ENCODE results near the gene CHST2. TPM values are rescaled to one million over a fixed set of nuclear protein-coding genes. Genes with fewer than 3 reads are reported as not detected.

Gene CHST2
- polyA plus RNA-seq, 6 donors from 2014 or later = 8.8 to 30.0 (median 15.9) TPM

- H3K4me1 Mint-ChIP-seq = peaks cover 35 to 47% (median 37%) of the 10 kb centered on the region in 3 donors
- no peaks in the 10 kb centered on the region for H3K27me3 Mint-ChIP-seq
- no peak for DNase-seq
- H3K4me3 Mint-ChIP-seq = peak overlapping the region in 6 of 8 donors; percentile 14 to 70 (median 45)
- H3K9me3 Mint-ChIP-seq = peaks cover 0 to 20% (median 12%) of the 10 kb centered on the region in 7 donors
- peak in 1 of 2 donors; percentile 16 for ATAC-seq (ENCODE audit: low read depth in 2 of 2)
- peaks cover 3 to 19% of the 10 kb centered on the region in 2 donors for H3K36me3 Mint-ChIP-seq
- H3K27ac Mint-ChIP-seq = peak overlapping the region in 5 of 6 donors; percentile 10 to 80 (median 39)
Measured at GRCh38 chr3:143170676-143171075, 51.1 kb downstream of the CHST2 start.

- Mint-ChIP-seq H3K36me3 (peaks cover 3 to 19% of the 10 kb centered on the region in 2 donors), H3K4me3 (peak overlapping the region in 5 of 8 donors; percentile 29 to 70 (median 49)), H3K9me3 (peaks cover 0 to 20% (median 12%) of the 10 kb centered on the region in 7 donors), H3K27me3 (no peaks in the 10 kb centered on the region), H3K27ac (peak overlapping the region; percentile 10 to 80 (median 53)), H3K4me1 (peaks cover 35 to 47% (median 37%) of the 10 kb centered on the region in 3 donors)
- DNase-seq (no peak), ATAC-seq (ENCODE audit: low read depth in 2 of 2) (peak; percentile 32 to 52)
Measured at GRCh38 chr3:143171141-143171980, 51.8 kb downstream of the CHST2 start.

GRCh38 chr3:143172062-143172794, 52.7 kb downstream of the CHST2 start:
- Mint-ChIP-seq H3K36me3 (peaks cover 3 to 19% of the 10 kb centered on the region in 2 donors), H3K27ac (peak overlapping the region in 4 of 6 donors; percentile 24 to 53 (median 50)), H3K4me3 (peak overlapping the region in 5 of 8 donors; percentile 2 to 51 (median 38)), H3K9me3 (peaks cover 0 to 20% (median 12%) of the 10 kb centered on the region in 7 donors), H3K4me1 (peaks cover 35 to 47% (median 37%) of the 10 kb centered on the region in 3 donors), H3K27me3 (no peaks in the 10 kb centered on the region)
- no peak for ATAC-seq (ENCODE audit: low read depth in 2 of 2)
- DNase-seq = no peak

- Mint-ChIP-seq H3K4me1 (peaks cover 35 to 47% (median 37%) of the 10 kb centered on the region in 3 donors), H3K27me3 (no peaks in the 10 kb centered on the region), H3K9me3 (peaks cover 0 to 20% (median 12%) of the 10 kb centered on the region in 7 donors), H3K4me3 (peak overlapping the region in 4 of 8 donors; percentile 23 to 51 (median 38)), H3K36me3 (peaks cover 3 to 19% of the 10 kb centered on the region in 2 donors), H3K27ac (peak overlapping the region in 3 of 6 donors; percentile 24 to 53 (median 51))
- no peak for DNase-seq
- ATAC-seq (ENCODE audit: low read depth in 2 of 2) = peak in 1 of 2 donors; percentile 28
Measured at GRCh38 chr3:143172795-143173145, 53.2 kb downstream of the CHST2 start.

GRCh38 chr3:143173242-143173641, 53.7 kb downstream of the CHST2 start:
- Mint-ChIP-seq H3K4me1 (peaks cover 35 to 47% (median 37%) of the 10 kb centered on the region in 3 donors), H3K4me3 (no peak overlapping the region), H3K27me3 (no peaks in the 10 kb centered on the region), H3K36me3 (peaks cover 3 to 19% of the 10 kb centered on the region in 2 donors), H3K9me3 (peaks cover 0 to 20% (median 12%) of the 10 kb centered on the region in 7 donors), H3K27ac (no peak overlapping the region)
- no peak for ATAC-seq (ENCODE audit: low read depth in 2 of 2)
- DNase-seq = no peak

Other genes with a start within 250 kb of the CHST2 start
- gene PCOLCE2, start 230.7 kb upstream of the CHST2 start, polyA plus RNA-seq (ENCODE audit: low read depth in 6 of 6) = not detected
- gene PAQR9, start 156.1 kb upstream of the CHST2 start, polyA plus RNA-seq (ENCODE audit: low read depth in 6 of 6) = not detected
- gene U2SURP, start 118.2 kb upstream of the CHST2 start, polyA plus RNA-seq (ENCODE audit: low read depth in 6 of 6) = 100 to 1,000 TPM in 5 of 6 donors, 10 to 100 TPM in 1; 87.3 to 188 (median 132) TPM